Mucosa of descending colon (tissue), 3 donors: ENCODE results near the gene PGPEP1. TPM values are rescaled to one million over a fixed set of nuclear protein-coding genes. Genes with fewer than 3 reads are reported as not detected.

Source experiments
- ATAC-seq: fragments of 200-7000 bp; cut with Tn5 transposase; one replicate; pipeline ENCODE4 v1.9.1; 2020; ENCODE audit warnings: mild to moderate bottlenecking, moderate library complexity
- DNase-seq, 3 donors: peaks; one replicate each; pipeline ENCODE4 v3.0.0-alpha.2; 2020
- H3K36me3 ChIP-seq: fragments of 200-600 bp; one replicate; pipeline ENCODE4 v1.8.0; 2021; ENCODE audit warnings: low read depth, mild to moderate bottlenecking
- H3K4me1 ChIP-seq: fragments of 200-600 bp; one replicate; pipeline ENCODE4 v1.8.0; 2021; ENCODE audit warnings: low read depth, mild to moderate bottlenecking
- H3K4me3 ChIP-seq: fragments of 200-600 bp; one replicate; pipeline ENCODE4 v1.8.0; 2021; ENCODE audit warnings: mild to moderate bottlenecking
- H3K9me3 ChIP-seq: fragments of 200-600 bp; one replicate; pipeline ENCODE4 v1.8.0; 2021; ENCODE audit warnings: mild to moderate bottlenecking
- CTCF ChIP-seq: fragments of 200-600 bp; IDR thresholded peaks from one replicate; pipeline ENCODE4 v1.8.0; 2022; ENCODE audit warnings: antibody characterized with exemption, mild to moderate bottlenecking
- intact Hi-C, 2 donors: fragments of 100-400 bp; cut with DNase I in 1 of 2; cut with micrococcal nuclease in 1 of 2; formaldehyde crosslinking; loops; one replicate each; pipeline versions ENCODE4 v1.11.0 to v1.11.1; 2022; cut with DNase I, micrococcal nuclease
- total RNA-seq, 3 donors: library from RNA; stranded (reverse); fragmentation: NEBNext Ultra II Directional in 2 of 3; extraction: Animal tissue kit (Norgen Biotek cat#: 25700) in 2 of 3; gene quantifications; one replicate each; pipeline versions ENCODE4 v1.2.1 to v1.2.4, GENCODE V29; 2021 to 2023
- donor health status: DM: no; HTN: no; CAD: no; lungs with moderate emphysema.
- donor health status: DM: no; HTN: no; CAD: no.
- donor health status: DM: no; HTN: yes; CAD: no.

Gene PGPEP1
- total RNA-seq, 3 donors from 2014 or later, result 77.1 to 97.4 (median 91.5) TPM

GRCh38 chr19:18298601-18299000 lies 41.8 kb upstream of the PGPEP1 start:
- no peak for TF ChIP-seq CTCF
- no peaks in the 10 kb centered on the region for H3K9me3 ChIP-seq
- H3K4me1 ChIP-seq, result peaks cover 8% of the 10 kb centered on the region
- H3K4me3 ChIP-seq, result no peak overlapping the region
- ATAC-seq (no peak), DNase-seq (no peak)
- intact Hi-C loops, result no loop called here
- H3K36me3 ChIP-seq, result no peaks in the 10 kb centered on the region

- H3K36me3 ChIP-seq, result no peaks in the 10 kb centered on the region
- H3K9me3 ChIP-seq, result no peaks in the 10 kb centered on the region
- DNase-seq (no peak), ATAC-seq (no peak)
- peaks cover 8% of the 10 kb centered on the region for H3K4me1 ChIP-seq
- TF ChIP-seq CTCF, result no peak
- intact Hi-C loops, result no loop called here
- no peak overlapping the region for H3K4me3 ChIP-seq
These were observed 40.7 kb upstream of the PGPEP1 start for GRCh38 chr19:18299654-18300053.

GRCh38 chr19:18300930-18301717 lies 39.3 kb upstream of the PGPEP1 start:
- no peaks in the 10 kb centered on the region for H3K36me3 ChIP-seq
- ATAC-seq (peak; percentile 81), DNase-seq (peak; percentile 68 to 86 (median 77))
- H3K9me3 ChIP-seq, result no peaks in the 10 kb centered on the region
- no peak for TF ChIP-seq CTCF
- intact Hi-C loops, result no loop called here
- no peak overlapping the region for H3K4me3 ChIP-seq
- peaks cover 20% of the 10 kb centered on the region for H3K4me1 ChIP-seq

- ATAC-seq (no peak), DNase-seq (no peak)
- H3K4me3 ChIP-seq, result no peak overlapping the region
- H3K36me3 ChIP-seq, result no peaks in the 10 kb centered on the region
- H3K4me1 ChIP-seq, result peaks cover 25% of the 10 kb centered on the region
- no peaks in the 10 kb centered on the region for H3K9me3 ChIP-seq
- intact Hi-C loops, result no loop called here
- TF ChIP-seq CTCF, result no peak
These were observed 38.7 kb upstream of the PGPEP1 start for GRCh38 chr19:18301718-18302111.

- intact Hi-C loops, result no loop called here
- no peaks in the 10 kb centered on the region for H3K9me3 ChIP-seq
- peaks cover 27% of the 10 kb centered on the region for H3K4me1 ChIP-seq
- DNase-seq (peak in 1 of 3 donors; percentile 57), ATAC-seq (no peak)
- H3K4me3 ChIP-seq, result no peak overlapping the region
- TF ChIP-seq CTCF, result no peak
- no peaks in the 10 kb centered on the region for H3K36me3 ChIP-seq
These were observed 36.3 kb upstream of the PGPEP1 start for GRCh38 chr19:18304208-18304457.
